GM19035 (cell line): ENCODE data around the gene THOC1.

Source experiments
- ATAC-seq: cut with Tn5 transposase; IDR thresholded peaks from one replicate; pipeline ENCODE4 v1.9.1; 2021; ENCODE audit not compliant: unreplicated experiment

Gene THOC1

GRCh38 chr18:215448-216010 is 52.3 kb downstream of the THOC1 start:
- no peak for ATAC-seq

GRCh38 chr18:213966-214365 is 53.9 kb downstream of the THOC1 start:
- no peak for ATAC-seq

- no peak for ATAC-seq
These were observed 54.3 kb downstream of the THOC1 start for GRCh38 chr18:213505-213904.

GRCh38 chr18:212780-213179 is 55.1 kb downstream of the THOC1 start:
- ATAC-seq = no peak

GRCh38 chr18:211582-211981 is 56.3 kb downstream of the THOC1 start:
- no peak for ATAC-seq

- ATAC-seq = no peak
These were observed 57.1 kb downstream of the THOC1 start for GRCh38 chr18:210733-211132.

- no peak for ATAC-seq
These were observed 57.8 kb downstream of the THOC1 start for GRCh38 chr18:210075-210474.

- no peak for ATAC-seq
These were observed 68.1 kb downstream of the THOC1 start for GRCh38 chr18:199768-200167.

- no peak for ATAC-seq
These were observed 68.6 kb downstream of the THOC1 start for GRCh38 chr18:199214-199613.

GRCh38 chr18:195651-196050 is 72.2 kb downstream of the THOC1 start:
- no peak for ATAC-seq

- no peak for ATAC-seq
These were observed 75.0 kb downstream of the THOC1 start for GRCh38 chr18:192801-193200.

GRCh38 chr18:191725-192124 is 76.1 kb downstream of the THOC1 start:
- ATAC-seq = no peak

- ATAC-seq = no peak
These were observed 78.6 kb downstream of the THOC1 start for GRCh38 chr18:189254-189653.

GRCh38 chr18:183769-184168 is 84.1 kb downstream of the THOC1 start:
- ATAC-seq = no peak

- ATAC-seq = no peak
These were observed 86.1 kb downstream of the THOC1 start for GRCh38 chr18:181711-182110.

- no peak for ATAC-seq
These were observed 88.3 kb downstream of the THOC1 start for GRCh38 chr18:179499-179898.

GRCh38 chr18:172361-172760 is 95.5 kb downstream of the THOC1 start:
- no peak for ATAC-seq
